Activated gamma-delta T cell treated with Interleukin-2 at 50 U/mL for 16 hours (primary cell): ENCODE data around the gene TNXB.
"Not testable (repeated sequence)": the region's sequence is repeated elsewhere in the genome, so short reads cannot be mapped to it uniquely, and the experiment has no call there.

Experiments
- DNase-seq: peaks from one replicate; pipeline ENCODE4 v3.0.0-alpha.2; 2020

TNXB gene

GRCh38 chr6:31994421-31994820 is 114.7 kb downstream of the TNXB start:
- not testable (repeated sequence) for DNase-seq
